Activated T-helper 1 cell treated with Interleukin-2 at 50 U/mL for 16 hours (primary cell): ENCODE results near the gene ZNF648.
"Not testable (repeated sequence)": the region's sequence is repeated elsewhere in the genome, so short reads cannot be mapped to it uniquely, and the experiment has no call there.

Experiments
- DNase-seq: peaks from one replicate; pipeline ENCODE4 v3.0.0-alpha.2; 2020; ENCODE audit warnings: low read depth

Gene ZNF648

GRCh38 chr1:182029002-182029378 lies 32.5 kb downstream of the ZNF648 start:
- no peak for DNase-seq

DNA sequence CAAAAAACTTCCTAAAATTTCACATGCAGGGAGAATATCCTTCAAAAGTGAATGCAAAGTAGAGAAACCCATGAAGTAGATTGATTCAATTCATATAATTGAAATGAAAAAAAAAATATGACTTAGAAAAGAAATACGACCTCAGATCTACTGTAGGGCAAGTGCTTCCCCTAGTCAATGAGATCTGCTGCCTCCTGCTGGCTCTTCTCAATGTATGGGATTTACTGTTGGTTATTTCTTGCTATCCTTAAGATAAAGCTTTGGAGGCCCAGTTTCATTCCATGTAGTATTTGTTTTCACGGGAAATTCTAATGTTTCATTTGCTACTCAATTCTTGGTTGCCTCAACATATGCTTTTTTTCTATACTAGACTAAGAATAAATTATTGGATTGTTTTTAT lies 46.2 kb downstream of the ZNF648 start:
- DNase-seq, result no peak

DNA sequence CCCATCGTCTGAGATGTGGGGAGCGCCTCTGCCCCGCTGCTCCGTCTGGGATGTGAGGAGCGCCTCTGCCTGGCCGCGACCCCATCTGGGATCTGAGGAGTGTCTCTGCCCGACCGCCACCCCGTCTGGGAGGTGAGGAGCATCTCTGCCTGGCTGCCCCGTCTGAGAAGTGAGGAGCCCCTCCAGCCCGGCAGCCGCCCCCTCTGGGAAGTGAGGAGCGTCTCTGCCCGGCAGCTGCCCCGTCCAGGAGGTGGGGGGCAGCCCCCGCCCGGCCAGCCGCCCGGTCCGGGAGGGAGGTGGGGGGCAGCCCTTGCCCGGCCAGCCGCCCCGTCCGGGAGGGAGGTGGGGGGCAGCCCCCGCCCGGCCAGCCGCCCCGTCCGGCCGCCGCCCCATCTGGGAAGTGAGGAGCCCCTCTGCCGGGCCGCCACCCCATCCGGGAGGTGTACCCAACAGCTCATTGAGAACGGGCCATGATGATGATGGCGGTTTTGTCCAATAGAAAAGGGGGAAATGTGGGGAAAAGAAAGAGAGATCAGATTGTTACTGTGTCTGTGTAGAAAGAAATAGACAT lies 50.6 kb downstream of the ZNF648 start:
- not testable (repeated sequence) for DNase-seq

- DNase-seq, result not testable (repeated sequence)
Measured at GRCh38 chr1:182005398-182005797, 56.1 kb downstream of the ZNF648 start.

GRCh38 chr1:182004601-182005000 lies 56.9 kb downstream of the ZNF648 start:
- DNase-seq, result no peak
